Activated CD4-positive, alpha-beta T cell treated with anti-CD3 and anti-CD28 coated beads, Interleukin-10, Interleukin-2, amounts not matched to agents 100 ng/mL and 50 ng/mL, durations not matched to agents 16 hours and 8 hours (primary cell): ENCODE results near the gene APBB2.
"Not testable (repeated sequence)": the region's sequence is repeated elsewhere in the genome, so short reads cannot be mapped to it uniquely, and the experiment has no call there.

Experiments
- DNase-seq: peaks from one replicate; pipeline ENCODE4 v3.0.0-alpha.2; 2020

APBB2 gene

GRCh38 chr4:40842318-40842717 lies 372.0 kb downstream of the APBB2 start:
- no peak for DNase-seq

GRCh38 chr4:40840985-40841571 lies 373.3 kb downstream of the APBB2 start:
- peak; percentile 83 for DNase-seq

GRCh38 chr4:40840255-40840984 lies 373.9 kb downstream of the APBB2 start:
- DNase-seq = no peak

- DNase-seq = no peak
These were observed 375.6 kb downstream of the APBB2 start for GRCh38 chr4:40838742-40839141.

- DNase-seq = no peak
These were observed 377.1 kb downstream of the APBB2 start for GRCh38 chr4:40837094-40837870.

GRCh38 chr4:40833212-40833611 lies 381.1 kb downstream of the APBB2 start:
- no peak for DNase-seq

GRCh38 chr4:40832175-40832574 lies 382.2 kb downstream of the APBB2 start:
- DNase-seq = no peak

GRCh38 chr4:40831146-40831907 lies 383.0 kb downstream of the APBB2 start:
- DNase-seq = no peak

- DNase-seq = no peak
These were observed 384.8 kb downstream of the APBB2 start for GRCh38 chr4:40829586-40829985.

GRCh38 chr4:40828661-40829060 lies 385.7 kb downstream of the APBB2 start:
- no peak for DNase-seq

GRCh38 chr4:40827758-40828157 lies 386.6 kb downstream of the APBB2 start:
- DNase-seq = no peak

- no peak for DNase-seq
These were observed 387.5 kb downstream of the APBB2 start for GRCh38 chr4:40826821-40827220.

- DNase-seq = no peak
These were observed 389.1 kb downstream of the APBB2 start for GRCh38 chr4:40825014-40825838.

GRCh38 chr4:40822420-40823166 lies 391.7 kb downstream of the APBB2 start:
- no peak for DNase-seq

- DNase-seq = no peak
These were observed 394.2 kb downstream of the APBB2 start for GRCh38 chr4:40820101-40820500.

- not testable (repeated sequence) for DNase-seq
These were observed 397.2 kb downstream of the APBB2 start for GRCh38 chr4:40817157-40817556.

GRCh38 chr4:40812856-40813255 lies 401.5 kb downstream of the APBB2 start:
- no peak for DNase-seq

- DNase-seq = no peak
These were observed 402.0 kb downstream of the APBB2 start for GRCh38 chr4:40812386-40812785.

- no peak for DNase-seq
These were observed 402.4 kb downstream of the APBB2 start for GRCh38 chr4:40811956-40812355.

GRCh38 chr4:40808926-40809457 lies 405.4 kb downstream of the APBB2 start:
- DNase-seq = no peak

- DNase-seq = no peak
These were observed 409.7 kb downstream of the APBB2 start for GRCh38 chr4:40804598-40804997.
